ENCODE data around the gene INSM1. TPM values are rescaled to one million over a fixed set of nuclear protein-coding genes. Genes with fewer than 3 reads are reported as not detected.

Gene INSM1
- total and polyA plus RNA-seq, 10 of the 15 experiments (the other 5 are each of a cell fraction or from before 2014, with no cell fraction given) = 0.03 to 0.11 (median 0.04) TPM; not detected in 7

- H3K4me3 ChIP-seq = no peak overlapping the region
- no peaks in the 10 kb centered on the region for H3K4me1 ChIP-seq (ENCODE audit: control insufficient read depth, insufficient read depth, low read length)
- WGBS (ENCODE audit: insufficient coverage, insufficient replicate concordance, low lambda C conversion rate, missing lambda C conversion rate) = 80% methylated on average over 21 of the region's 21 CpGs
- H4K20me1 ChIP-seq (ENCODE audit: control insufficient read depth, insufficient read depth) = no peaks in the 10 kb centered on the region
- SMC1A ChIA-PET (ENCODE audit: uncharacterized antibody, unreplicated experiment) = no interaction called here
- CTCF ChIA-PET = no interaction called here
- H3K9me3 ChIP-seq (replicated peaks; ENCODE audit: control insufficient read depth, insufficient read depth, low read length) = no peaks in the 10 kb centered on the region
- H3K27me3 ChIP-seq (replicated peaks in 1 of 2; ENCODE audit: control insufficient read depth in 2 of 2, insufficient read depth in 2 of 2, low read length in 1 of 2) = no peaks in the 10 kb centered on the region
- H3K27ac ChIP-seq (ENCODE audit: control insufficient read depth, insufficient read depth) = no peak overlapping the region
- no peak for ATAC-seq
- no peak overlapping the region for H3K9ac ChIP-seq (ENCODE audit: control insufficient read depth, insufficient read depth, low read length)
- no TSS peak for BruUV-seq (replicated peaks)
- no peak for FAIRE-seq
- intact Hi-C loops (cut with micrococcal nuclease; ENCODE audit: unreplicated experiment) (loop anchor here (2.0 kb wide), 1 partner anchor 21 kb away; no protein-coding TSS in a partner anchor), in situ Hi-C loops (cut with MboI) (no loop called here)
- no peak overlapping the region for H3K4me2 ChIP-seq (ENCODE audit: control insufficient read depth, insufficient read depth)
- DNase-seq (ENCODE audit: low read depth, low spot score) = no peak
- RAD21 ChIA-PET (ENCODE audit: unreplicated experiment) = no interaction called here
- no peak for TF ChIP-seq BCL3 (IDR thresholded peaks at IDR 0.05; ENCODE audit: borderline replicate concordance, insufficient read depth, low read depth, low read length, poor library complexity, severe bottlenecking)
- TF ChIP-seq NR2C1 (IDR thresholded peaks at IDR 0.05) = no peak
- TF ChIP-seq CEBPB (IDR thresholded peaks at IDR 0.05; ENCODE audit: borderline replicate concordance in 1 of 2, low read depth in 2 of 2, low read length in 2 of 2) = no peak
- TF ChIP-seq RAD21 (IDR thresholded peaks at IDR 0.05; ENCODE audit: insufficient read depth, low read depth, low read length) = no peak
- no peak for TF ChIP-seq KAT2A (conservative IDR thresholded peaks at IDR 0.05; ENCODE audit: control insufficient read depth, low read depth, low read length)
- TF ChIP-seq ZNF207 (IDR thresholded peaks at IDR 0.05; ENCODE audit: borderline replicate concordance) = no peak
- no peak for TF ChIP-seq BHLHE40 (IDR thresholded peaks at IDR 0.05; ENCODE audit: borderline replicate concordance in 1 of 2, low read depth in 2 of 2, low read length in 1 of 2)
- TF ChIP-seq HDGF (IDR thresholded peaks at IDR 0.05) = no peak
- no peak for TF ChIP-seq MTA3 (IDR thresholded peaks at IDR 0.05; ENCODE audit: borderline replicate concordance, low read length)
- TF ChIP-seq CBX3 (IDR thresholded peaks at IDR 0.05; ENCODE audit: borderline replicate concordance, low read depth) = no peak
- TF ChIP-seq HDAC2 (IDR thresholded peaks at IDR 0.05) = no peak
- no peak for TF ChIP-seq RBBP5 (conservative IDR thresholded peaks at IDR 0.05)
- no peak for TF ChIP-seq NFYB (IDR thresholded peaks at IDR 0.05; ENCODE audit: insufficient read depth, low read depth, low read length)
- no peak for TF ChIP-seq MXI1 (IDR thresholded peaks at IDR 0.05; ENCODE audit: low read depth, low read length)
- no peaks in the 10 kb centered on the region for H3K79me2 ChIP-seq (ENCODE audit: control insufficient read depth, insufficient read depth, low read length)
- H2AFZ ChIP-seq (ENCODE audit: control insufficient read depth, low read depth, low read length) = no peak overlapping the region
- POLR2A ChIA-PET = no interaction called here
- H3K36me3 ChIP-seq (ENCODE audit: control insufficient read depth in 2 of 2, insufficient read depth in 2 of 2, low read length in 1 of 2) = no peaks in the 10 kb centered on the region
These were observed 45.9 kb downstream of the INSM1 start for GRCh38 chr20:20413810-20414281.

Measured in GM12878 (cell line).